HG03469 (cell line): Measurements from ENCODE around the gene CFDP1.

Source experiments
- ATAC-seq: cut with Tn5 transposase; IDR thresholded peaks from one replicate; pipeline ENCODE4 v1.9.1; 2021; ENCODE audit warnings: mild to moderate bottlenecking, moderate library complexity, moderate number of reproducible peaks; ENCODE audit not compliant: unreplicated experiment

The CFDP1 gene

DNA sequence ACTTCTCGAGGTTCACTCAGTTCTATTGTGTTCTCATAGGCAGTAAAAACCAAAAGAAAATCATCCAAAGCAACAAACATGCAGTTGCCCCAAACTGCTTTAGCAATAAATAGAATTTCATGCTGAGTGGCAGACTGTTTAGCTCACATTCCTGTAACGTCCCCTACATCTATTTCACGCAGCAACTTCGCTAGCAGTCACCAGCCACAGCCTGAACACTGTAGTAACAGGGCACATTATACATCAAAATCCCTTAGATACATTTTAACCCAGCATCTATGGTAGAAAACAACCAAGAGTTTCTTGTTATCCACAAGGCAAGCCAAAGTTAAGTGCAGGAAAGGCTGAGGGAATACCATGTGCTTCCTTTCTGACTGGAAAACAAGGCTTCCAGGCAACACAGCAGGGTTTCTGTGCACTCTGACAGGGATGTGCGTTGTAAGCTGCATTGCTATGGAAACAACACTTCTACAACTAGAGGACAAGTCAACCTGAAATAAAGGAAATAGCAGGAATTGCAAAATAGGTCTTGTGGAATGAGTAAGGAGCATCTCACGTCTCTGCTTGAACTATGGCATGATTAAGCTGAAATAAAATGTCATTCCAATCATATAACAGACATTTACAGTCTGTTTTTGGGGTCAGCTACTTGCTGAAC lies 55.4 kb downstream of the CFDP1 start:
- no peak for ATAC-seq

DNA sequence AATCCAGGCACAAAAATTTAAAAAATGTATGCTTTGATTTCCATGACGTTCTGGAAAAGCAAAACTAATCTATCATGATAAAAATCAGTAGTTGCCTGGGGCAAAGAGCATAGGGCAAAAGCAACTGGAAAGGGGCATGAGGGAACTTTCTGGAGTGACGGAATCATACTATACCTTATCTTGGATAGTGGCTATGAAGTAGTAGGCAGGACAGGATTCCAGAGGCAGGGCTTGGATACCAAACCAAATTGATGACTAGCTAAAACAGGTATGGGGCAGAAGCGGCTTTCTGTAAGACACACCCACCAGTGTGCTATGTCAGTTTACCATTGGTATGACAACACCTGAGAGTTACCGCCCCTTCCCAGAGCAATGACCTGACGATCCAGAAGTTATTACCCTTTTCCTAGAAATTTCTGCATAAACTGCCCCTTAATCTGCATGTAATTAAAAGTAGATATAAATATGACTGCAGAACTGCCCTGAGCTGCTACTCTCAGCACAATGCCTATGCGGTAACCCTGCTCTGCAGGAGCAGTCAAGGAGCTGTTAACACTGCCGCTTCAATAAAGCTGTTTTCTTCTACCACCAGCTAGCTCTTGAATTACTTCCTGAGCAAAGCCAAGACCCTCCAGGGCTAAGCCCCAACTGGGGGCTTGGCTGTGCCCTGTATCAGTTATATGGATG lies 56.7 kb downstream of the CFDP1 start:
- ATAC-seq: no peak

DNA sequence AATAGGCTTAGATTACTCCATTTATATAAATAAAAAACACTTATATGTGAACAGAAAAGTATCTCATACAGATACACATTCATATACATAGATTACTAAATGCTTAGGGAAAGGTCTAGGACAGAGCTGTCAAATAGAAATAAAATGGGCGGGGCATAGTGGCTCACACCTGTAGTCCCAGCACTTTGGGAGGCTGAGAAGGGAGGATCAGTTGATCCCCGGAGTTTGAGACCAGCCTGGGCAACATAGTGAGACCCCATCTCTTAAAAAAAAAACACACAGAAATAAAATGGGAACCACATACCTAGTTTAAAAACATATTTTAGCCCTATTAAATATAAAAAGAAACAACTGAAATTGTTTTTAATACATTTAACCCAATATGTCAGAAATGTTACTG lies 58.9 kb downstream of the CFDP1 start:
- ATAC-seq: no peak

DNA sequence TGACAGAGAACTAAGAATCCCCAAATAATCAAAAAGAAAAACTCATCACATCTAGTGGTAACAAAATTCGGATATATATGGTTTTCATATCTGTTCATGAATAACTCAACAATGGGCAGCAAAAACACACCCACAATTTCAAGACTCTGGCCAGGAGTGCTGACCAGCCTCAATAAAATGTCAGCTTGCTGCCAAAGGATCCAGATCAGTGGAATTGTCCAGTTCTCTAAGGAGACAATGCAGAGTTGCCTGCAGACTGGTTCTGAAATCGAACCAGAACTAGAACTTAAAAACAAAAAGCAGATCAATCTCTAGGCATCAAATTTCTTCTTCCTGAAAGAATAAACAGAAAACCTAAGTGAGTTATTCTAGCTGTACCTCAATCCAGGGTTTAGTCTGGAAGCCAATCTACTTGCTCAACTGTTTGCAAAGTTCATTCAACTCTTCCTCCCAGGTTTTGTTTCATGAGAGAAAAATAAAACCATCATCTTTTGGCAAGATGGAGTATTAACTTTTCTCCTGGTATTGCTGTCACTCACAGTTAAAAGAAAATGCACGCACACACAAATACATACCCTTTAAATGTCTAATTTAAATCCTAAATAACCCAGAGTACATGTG lies 61.0 kb downstream of the CFDP1 start:
- no peak for ATAC-seq

DNA sequence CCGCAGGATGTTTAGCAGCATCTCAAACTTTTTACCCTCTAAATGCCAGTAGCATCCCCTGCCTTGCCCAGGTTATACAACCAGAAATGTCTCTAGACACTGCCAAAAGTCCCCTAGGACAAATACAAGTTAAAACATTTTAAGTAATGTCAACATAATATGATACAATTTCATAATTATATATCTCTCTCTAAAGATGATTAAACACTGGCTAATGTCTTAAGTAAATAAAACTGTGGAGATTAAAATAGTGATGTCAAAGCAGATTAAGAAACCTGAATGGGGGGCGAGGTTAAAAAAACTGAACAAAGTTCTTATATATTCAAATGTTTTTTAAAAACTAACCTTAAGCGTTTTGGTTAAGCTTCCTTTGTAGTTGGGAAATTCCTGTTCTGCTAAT lies 62.1 kb downstream of the CFDP1 start:
- no peak for ATAC-seq

DNA sequence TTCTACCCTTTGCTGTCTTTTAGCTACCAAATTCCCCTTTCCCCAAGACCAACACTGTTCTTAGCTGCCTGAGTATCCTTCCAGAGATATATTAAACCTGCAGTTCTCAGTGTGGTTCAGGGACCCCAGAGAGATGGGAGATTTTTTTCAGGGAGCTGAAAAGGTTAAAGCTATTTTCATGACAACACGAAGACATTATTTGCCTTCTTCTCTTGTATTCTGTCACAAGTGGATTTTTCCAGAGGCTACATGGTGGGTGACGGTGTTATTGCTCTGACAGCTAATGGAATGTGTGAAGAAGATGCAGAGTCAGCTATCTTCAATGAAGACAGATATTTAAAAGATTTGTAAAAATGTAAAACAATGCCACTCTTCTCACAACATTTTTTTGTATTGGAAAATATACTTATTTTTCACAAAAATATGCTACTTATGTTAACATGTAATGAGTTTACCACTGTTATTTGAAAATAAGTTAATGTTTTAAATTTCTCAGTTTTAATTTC lies 69.0 kb downstream of the CFDP1 start:
- ATAC-seq: no peak

DNA sequence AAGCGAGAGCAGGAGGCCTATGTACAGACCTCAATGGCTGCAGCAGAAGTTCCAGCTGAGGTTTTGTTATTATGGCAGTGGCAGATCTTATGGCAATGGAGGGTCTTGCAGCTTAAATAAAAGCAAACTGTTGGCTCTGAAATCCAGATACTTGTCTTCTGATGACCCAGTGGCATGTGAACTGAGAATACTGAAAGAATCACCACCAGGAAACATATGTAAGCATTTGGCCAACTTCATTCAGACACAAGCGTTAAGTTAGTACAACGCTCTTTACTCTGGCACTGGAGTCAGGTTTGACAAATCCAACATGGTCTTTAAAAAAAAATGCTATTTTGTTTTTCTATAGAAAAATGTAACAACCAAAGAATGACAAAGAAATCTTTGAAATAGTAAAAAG lies 70.5 kb downstream of the CFDP1 start:
- no peak for ATAC-seq

DNA sequence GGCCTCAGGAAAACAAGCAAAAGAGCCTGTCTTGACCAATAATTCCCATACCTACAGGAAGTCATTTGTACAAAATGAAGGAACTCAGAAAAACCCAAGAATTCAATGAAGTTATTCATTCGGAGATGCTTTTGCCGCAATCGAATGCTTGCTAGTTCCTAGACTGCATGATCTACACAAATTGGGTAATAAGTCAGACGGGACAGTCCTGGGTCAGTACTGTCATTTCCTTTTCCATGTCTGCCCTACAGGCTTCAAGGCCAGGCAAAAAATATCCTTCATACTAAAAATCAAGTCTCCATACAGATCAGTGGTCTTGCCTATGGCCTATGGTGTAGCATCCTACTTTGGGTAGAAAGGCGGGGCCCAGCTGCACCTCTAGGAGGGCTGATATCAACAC lies 71.4 kb downstream of the CFDP1 start:
- no peak for ATAC-seq

DNA sequence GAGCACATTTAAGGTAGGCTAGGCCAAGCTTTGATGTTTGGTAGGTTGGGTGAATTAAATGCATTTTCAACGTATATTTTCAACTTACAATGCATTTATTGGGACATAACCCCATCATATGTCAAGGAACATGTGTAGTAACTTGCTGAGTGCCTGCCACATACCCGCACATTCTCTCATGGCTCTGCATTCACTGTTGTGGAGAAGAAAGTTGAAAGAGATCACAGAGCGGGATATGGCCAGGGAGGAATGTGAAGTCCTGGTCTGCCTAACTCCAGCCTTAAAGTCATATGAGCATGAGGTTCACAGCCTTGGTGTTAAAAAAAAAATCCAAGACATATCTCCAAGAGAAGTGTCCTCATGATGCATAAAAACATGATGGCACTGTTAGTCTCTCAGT lies 79.1 kb downstream of the CFDP1 start:
- ATAC-seq: no peak

DNA sequence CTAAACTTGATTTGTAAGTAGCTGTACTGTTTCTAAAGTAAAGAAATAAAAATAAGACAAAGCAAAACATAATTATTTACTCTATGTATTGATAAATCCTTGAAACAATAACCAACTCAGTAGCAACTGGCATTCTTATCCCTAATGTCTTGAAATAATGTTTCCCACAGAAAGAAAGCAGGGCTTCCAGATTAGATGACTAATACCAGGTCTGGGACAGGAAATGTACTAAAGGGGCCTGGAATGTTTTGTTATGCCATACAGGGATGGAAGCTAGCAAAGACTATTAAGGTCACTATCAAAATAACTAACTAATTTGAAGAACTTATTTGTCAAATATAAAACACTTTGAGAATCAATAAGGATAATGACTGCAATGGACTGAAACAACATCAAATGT lies 82.1 kb downstream of the CFDP1 start:
- ATAC-seq: no peak

DNA sequence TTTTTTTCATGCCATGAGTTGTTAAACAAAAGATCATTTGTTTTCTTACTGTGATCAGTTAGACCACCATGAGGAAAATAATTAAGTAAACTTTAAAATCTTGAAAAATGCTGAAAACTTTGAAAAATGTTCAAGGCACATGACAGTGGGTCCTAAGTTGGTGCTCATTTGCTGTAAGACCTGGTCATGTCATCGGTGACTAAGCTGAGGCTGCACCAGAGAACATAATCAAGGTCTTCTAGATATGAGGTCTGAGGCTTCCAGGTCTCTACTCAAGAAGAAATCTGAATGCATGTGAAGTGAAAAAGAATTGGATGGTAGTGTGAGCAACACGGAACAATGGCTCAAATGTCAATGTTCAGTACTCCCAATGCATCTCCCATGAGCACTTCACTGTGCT lies 87.6 kb downstream of the CFDP1 start:
- no peak for ATAC-seq

DNA sequence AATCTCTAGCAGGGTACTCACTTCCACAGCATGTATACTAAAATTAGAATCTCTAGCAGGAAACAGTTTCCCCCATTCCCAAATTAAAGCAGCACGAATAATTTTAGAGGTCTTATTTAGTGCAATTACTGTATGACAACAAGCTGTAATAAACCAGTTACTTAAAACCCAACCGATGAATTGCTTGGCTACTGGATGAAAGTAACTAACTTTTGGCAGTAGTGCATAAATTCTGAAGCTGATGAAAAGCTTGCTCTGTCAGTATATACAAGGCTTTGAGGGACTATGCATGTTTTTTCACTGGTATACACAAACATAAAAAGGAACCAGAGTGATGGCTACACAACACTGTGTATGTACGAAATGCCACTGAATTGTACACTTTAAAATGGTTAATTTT lies 89.4 kb downstream of the CFDP1 start:
- no peak for ATAC-seq

DNA sequence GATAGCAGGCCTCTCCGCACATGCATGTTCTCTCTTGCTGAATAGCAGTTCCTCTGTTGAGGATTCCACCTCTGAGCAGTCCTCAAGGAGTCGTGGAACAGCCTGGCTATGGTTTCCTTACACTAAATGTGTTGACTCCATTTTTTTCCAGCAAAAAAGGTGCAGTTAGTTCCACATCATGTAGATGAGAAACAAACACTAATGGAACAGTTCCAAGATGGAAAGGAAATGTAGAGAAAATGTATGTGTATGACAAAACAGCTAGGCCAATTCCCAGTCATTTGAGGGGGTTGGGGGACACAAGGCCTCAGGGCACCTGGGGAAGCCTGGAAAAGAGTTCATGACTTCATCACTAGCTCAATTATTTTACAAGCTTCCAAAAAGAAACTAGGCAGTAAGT lies 90.0 kb downstream of the CFDP1 start:
- no peak for ATAC-seq

DNA sequence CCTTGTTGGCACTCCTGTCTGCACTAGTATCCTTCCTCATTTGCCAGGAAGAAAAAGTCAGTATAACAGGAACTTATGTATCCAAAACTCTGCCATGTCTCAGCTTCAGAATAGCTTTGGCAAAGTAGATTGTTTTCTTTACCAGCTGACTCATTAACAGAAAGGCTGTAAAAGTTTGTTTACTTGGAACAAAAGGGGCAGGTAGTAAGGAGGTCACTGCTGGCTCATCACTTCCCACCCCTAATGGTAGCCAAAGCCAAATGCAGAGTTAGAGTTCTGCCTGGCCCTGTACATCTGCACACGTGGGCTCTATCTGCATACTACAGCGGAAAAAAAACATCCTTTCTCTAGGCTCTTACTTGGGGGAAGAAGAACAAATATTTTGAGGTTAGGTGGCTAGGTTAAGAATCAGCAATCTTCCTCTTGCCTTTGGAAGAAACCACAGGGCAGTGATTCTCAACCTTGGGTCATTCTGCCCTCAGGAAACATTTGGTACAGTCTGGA lies 90.9 kb downstream of the CFDP1 start:
- ATAC-seq: no peak

DNA sequence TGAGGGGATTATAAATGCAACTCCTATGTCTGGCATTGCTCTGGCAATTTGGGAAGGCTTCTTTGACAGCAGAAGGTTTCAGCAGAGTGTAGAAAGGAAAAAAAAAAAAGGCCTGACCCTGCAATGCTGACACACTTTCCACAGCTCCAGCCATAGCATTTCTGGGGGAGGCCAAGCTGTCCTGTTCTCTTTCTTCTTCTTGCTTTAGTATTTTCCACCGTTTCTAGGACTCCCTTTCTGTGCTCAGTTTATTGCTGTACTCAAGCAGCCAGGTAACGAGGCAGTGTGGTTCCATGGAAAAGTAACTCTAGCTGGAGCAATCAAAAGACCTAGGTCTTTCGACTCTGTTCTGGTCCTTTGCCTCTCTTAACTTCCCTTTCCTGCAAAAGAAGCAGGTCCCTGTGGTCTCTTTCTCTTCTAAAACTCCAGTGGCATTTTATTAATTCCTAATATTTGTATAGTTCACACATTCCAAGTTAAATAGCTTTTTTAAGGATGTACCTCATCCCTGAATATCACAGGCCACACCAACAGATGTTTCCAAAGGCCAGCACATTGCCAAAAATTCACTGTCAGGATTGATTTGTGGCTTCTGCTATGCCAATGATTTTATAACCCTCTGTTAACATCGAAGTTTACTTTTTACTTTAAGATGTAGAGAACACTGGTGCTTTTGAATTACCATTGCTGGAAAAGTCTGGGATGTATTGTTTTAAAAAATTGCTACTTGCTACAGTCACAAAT lies 91.6 kb downstream of the CFDP1 start:
- no peak for ATAC-seq

DNA sequence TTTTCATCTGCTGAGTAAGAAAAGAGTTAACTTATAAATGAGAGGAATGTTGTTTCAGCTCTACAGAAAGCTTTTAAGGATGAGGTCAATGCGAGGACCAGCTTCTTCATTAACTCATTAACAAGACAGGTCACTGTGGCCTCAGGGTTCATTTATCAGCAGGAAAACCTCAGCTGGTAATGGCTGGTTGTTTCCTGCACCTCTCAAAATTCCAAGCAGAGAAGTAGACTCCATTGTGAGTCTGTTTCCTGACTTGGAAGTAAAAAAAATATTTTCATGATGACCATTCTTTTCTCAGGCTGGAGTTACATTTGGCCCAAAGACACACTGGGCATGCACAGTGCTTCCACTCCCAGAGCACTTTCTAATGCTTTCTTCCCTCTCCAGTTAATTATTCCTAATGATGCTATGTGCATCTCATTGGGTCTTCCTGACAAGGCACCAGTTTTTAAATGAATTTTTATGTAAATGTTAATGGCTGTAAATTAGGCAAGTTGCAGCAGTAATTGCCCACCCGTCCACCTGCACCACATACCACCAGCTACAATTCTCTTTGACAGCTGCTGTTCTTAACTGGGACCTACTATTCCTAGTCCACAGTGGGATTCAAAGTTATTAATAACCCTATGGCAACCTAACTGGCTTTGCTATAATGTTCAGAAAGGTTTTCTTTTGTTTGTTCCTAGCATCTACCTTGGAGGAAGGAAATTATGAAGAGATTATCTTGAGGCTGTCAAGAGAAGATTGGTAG lies 92.4 kb downstream of the CFDP1 start:
- no peak for ATAC-seq

DNA sequence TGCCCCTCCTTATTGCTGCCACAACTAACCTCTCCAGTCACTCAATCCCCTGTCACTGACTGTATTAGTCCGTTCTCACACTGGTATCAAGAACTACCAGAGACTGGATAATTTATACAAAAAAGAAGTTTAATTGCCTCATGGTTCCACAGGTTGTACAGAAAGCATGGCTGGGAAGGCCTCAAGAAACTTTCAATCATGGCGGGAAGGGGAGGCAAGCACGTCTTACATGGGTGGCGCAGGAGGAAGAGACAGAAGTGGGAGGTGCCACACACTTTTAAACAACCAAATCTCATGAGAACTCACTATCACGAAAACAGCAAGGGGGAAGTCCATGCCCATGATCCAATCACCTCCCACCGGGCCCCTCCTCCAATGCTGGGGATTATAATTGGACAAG lies 95.9 kb downstream of the CFDP1 start:
- no peak for ATAC-seq

DNA sequence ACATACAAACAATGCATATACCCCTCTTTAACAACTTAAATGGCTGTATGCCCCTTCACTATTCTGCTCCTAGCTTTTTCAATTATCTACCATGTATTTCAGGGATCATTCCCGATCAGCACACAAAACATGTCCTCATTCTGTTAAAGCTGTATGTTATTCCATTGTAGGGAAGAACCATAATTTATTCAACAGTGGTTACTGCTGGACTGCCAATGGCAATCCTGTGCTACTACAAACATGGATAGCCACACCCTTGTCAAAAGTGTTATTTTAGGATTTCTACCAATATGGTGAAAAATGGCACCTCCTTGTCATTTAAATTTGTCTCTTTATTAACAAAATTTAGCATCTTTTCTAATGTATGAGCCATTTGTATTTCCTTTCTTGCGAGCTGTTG lies 96.8 kb downstream of the CFDP1 start:
- ATAC-seq: no peak

DNA sequence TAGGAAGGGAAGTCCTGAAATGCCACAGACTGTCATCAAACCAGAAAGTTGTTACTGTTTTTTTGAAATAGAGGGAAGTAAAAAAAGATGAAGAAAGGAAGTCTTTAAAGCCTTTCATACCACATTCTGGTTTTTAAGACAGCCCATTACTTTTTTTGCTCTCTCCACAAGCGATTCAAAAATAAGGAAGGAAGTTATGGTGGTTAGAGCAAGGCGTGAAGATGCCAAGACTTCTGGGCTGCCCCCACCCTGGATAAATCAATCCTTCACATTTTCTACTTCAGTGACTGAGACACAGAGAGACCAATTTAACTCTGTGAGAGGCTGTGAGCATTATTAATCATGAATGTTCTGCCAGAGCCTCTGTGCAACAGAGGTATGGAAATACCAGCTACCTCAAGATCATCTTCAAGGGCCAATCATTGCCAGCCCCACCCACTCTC lies 99.6 kb downstream of the CFDP1 start:
- no peak for ATAC-seq

DNA sequence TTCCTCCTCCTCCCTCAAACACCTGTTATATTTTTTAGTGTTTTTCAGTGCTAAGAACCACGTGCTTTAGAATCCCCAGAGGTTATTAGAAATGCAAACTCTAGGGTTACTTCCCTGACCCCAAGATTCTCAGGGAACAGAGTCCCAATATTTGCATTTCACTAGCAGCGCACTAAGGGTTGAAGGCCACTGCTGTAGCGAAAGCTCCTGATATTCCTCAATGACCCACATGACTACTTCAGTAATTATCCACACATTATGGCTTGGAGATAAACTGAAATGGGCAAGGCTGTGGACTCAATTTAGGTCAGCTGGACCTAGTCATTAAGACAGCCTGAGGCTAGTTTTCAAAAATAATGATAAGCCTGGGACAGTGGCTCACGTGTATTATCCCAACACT lies 103.4 kb downstream of the CFDP1 start:
- no peak for ATAC-seq

DNA sequence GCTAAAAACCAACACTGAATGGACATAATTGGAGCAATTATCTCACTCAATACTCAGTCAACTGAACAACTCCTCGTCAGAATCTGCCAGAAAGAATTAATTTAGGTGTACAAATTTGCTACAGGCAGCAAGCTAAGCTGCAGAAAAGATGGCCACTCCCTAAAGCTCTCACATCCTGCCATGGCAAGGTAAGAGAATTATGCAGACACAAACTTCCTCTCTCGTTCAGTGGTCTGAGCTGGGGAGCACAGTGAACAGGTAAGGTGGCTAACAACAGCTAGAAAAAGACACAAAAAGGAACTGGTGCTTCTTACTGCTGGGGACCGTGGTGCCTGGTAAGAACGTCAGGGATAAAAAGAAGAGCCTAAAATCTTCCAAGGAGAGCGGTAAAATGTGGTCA lies 107.0 kb downstream of the CFDP1 start:
- no peak for ATAC-seq
